Fibroblast of upper back skin (primary cell): ENCODE measurements around the gene MT3.
A peak's percentile ranks its signal among the peaks of the same experiment; 100 is the strongest.
"Not testable (repeated sequence)": the region's sequence is repeated elsewhere in the genome, so short reads cannot be mapped to it uniquely, and the experiment has no call there.

ENCODE experiments used
- DNase-seq: peaks from one replicate; pipeline ENCODE4 v3.0.0-alpha.2; 2013

Gene MT3

GRCh38 chr16:56610017-56610608, 20.8 kb downstream of the MT3 start:
- DNase-seq, result peak; percentile 43

GRCh38 chr16:56610609-56611111, 21.3 kb downstream of the MT3 start:
- DNase-seq, result no peak

- no peak for DNase-seq
Observed at GRCh38 chr16:56611281-56611833, 22.0 kb downstream of the MT3 start.

- no peak for DNase-seq
Observed at GRCh38 chr16:56613706-56614105, 24.4 kb downstream of the MT3 start.

- DNase-seq, result peak; percentile 77
Observed at GRCh38 chr16:56614549-56614991, 25.2 kb downstream of the MT3 start.

- DNase-seq, result no peak
Observed at GRCh38 chr16:56615353-56615752, 26.0 kb downstream of the MT3 start.

- no peak for DNase-seq
Observed at GRCh38 chr16:56616608-56617211, 27.4 kb downstream of the MT3 start.

- DNase-seq, result peak; percentile 59
Observed at GRCh38 chr16:56617212-56618085, 28.1 kb downstream of the MT3 start.

GRCh38 chr16:56618138-56618537, 28.8 kb downstream of the MT3 start:
- no peak for DNase-seq

GRCh38 chr16:56620339-56620897, 31.1 kb downstream of the MT3 start:
- DNase-seq, result no peak

- not testable (repeated sequence) for DNase-seq
Observed at GRCh38 chr16:56621665-56622445, 32.5 kb downstream of the MT3 start.

GRCh38 chr16:56623184-56623583, 33.9 kb downstream of the MT3 start:
- not testable (repeated sequence) for DNase-seq

GRCh38 chr16:56623637-56624036, 34.3 kb downstream of the MT3 start:
- DNase-seq, result no peak

GRCh38 chr16:56625140-56625942, 36.0 kb downstream of the MT3 start, which contains the start of gene MT1E:
Gene MT1E (plus strand): TSS chr16:56625781. CDS start chr16:56625852, 71 bp downstream.
- DNase-seq, result peak; percentile 84

- DNase-seq, result peak; percentile 71
Observed at GRCh38 chr16:56625943-56626654, 36.8 kb downstream of the MT3 start.

GRCh38 chr16:56626685-56627084, 37.4 kb downstream of the MT3 start:
- no peak for DNase-seq

- DNase-seq, result no peak
Observed at GRCh38 chr16:56628486-56629350, 39.4 kb downstream of the MT3 start.

- no peak for DNase-seq
Observed at GRCh38 chr16:56629531-56629930, 40.2 kb downstream of the MT3 start.

GRCh38 chr16:56630134-56630533, 40.8 kb downstream of the MT3 start:
- DNase-seq, result no peak
